Mesendoderm (in vitro differentiated cells): Measurements from ENCODE around the gene LRRC7.

Experiments
- DNase-seq: peaks from one replicate; pipeline ENCODE4 v3.0.0; 2013
- H2AK5ac ChIP-seq: 2 replicates; pipeline ENCODE4 v1.6.1; 2013; ENCODE audit warnings: low read length, inconsistent platforms
- H2BK120ac ChIP-seq: 2 replicates; pipeline ENCODE4 v1.6.1; 2013; ENCODE audit warnings: low read depth, mild to moderate bottlenecking, low read length, moderate library complexity, mixed read lengths
- H2BK15ac ChIP-seq: replicated peaks from 2 replicates; pipeline ENCODE4 v1.6.1; 2013; ENCODE audit warnings: low read depth, mild to moderate bottlenecking, moderate library complexity
- H2BK5ac ChIP-seq: 2 replicates; pipeline ENCODE4 v1.6.1; 2013; ENCODE audit warnings: low read length, inconsistent platforms
- H3K18ac ChIP-seq: 2 replicates; pipeline ENCODE4 v1.6.1; 2013; ENCODE audit warnings: mild to moderate bottlenecking, low read length, mixed read lengths
- H3K23ac ChIP-seq: one replicate; pipeline ENCODE4 v1.6.1; 2013; ENCODE audit warnings: low read length
- H3K27ac ChIP-seq: 2 replicates; pipeline ENCODE4 v1.5.1; 2013; ENCODE audit warnings: low read depth, mild to moderate bottlenecking, inconsistent platforms, low read length, moderate library complexity
- H3K27me3 ChIP-seq: 2 replicates; pipeline ENCODE4 v1.6.1; 2013; ENCODE audit warnings: low read length, control low read depth, mild to moderate bottlenecking, inconsistent platforms; ENCODE audit not compliant: insufficient read depth, poor library complexity
- H3K36me3 ChIP-seq: 2 replicates; pipeline ENCODE4 v1.6.1; 2013; ENCODE audit warnings: low read length, inconsistent platforms; ENCODE audit not compliant: control insufficient read depth, insufficient read depth
- H3K4ac ChIP-seq: one replicate; pipeline ENCODE4 v1.6.1; 2013; ENCODE audit warnings: low read depth, mild to moderate bottlenecking, low read length, moderate library complexity
- H3K4me1 ChIP-seq: 2 replicates; pipeline ENCODE4 v1.6.1; 2013; ENCODE audit warnings: low read depth, low read length, inconsistent platforms; ENCODE audit not compliant: control insufficient read depth
- H3K4me2 ChIP-seq: 2 replicates; pipeline ENCODE4 v1.6.1; 2013; ENCODE audit warnings: low read length
- H3K4me3 ChIP-seq: 2 replicates; pipeline ENCODE4 v1.5.1; 2013; ENCODE audit warnings: mild to moderate bottlenecking, low read length
- H3K56ac ChIP-seq: one replicate; pipeline ENCODE4 v1.6.1; 2013; ENCODE audit warnings: low read length
- H3K79me1 ChIP-seq: 2 replicates; pipeline ENCODE4 v1.6.1; 2013; ENCODE audit warnings: low read length, inconsistent platforms
- H3K79me2 ChIP-seq: 2 replicates; pipeline ENCODE4 v1.6.1; 2013; ENCODE audit warnings: mild to moderate bottlenecking, low read length; ENCODE audit not compliant: control insufficient read depth, insufficient read depth
- H3K9ac ChIP-seq: 2 replicates; pipeline ENCODE4 v1.6.1; 2013; ENCODE audit warnings: low read length, inconsistent platforms
- H4K5ac ChIP-seq: one replicate; pipeline ENCODE4 v1.6.1; 2013; ENCODE audit warnings: low read length
- H4K8ac ChIP-seq: one replicate; pipeline ENCODE4 v1.6.1; 2013; ENCODE audit warnings: low read depth, mild to moderate bottlenecking, control low read depth, low read length, moderate library complexity
- WGBS: extraction: QIAGEN DNeasy Blood & Tissue Kit; methylation state at CpG from one replicate; pipeline ENCODE4 v1.1.7; 2013; ENCODE audit warnings: low lambda C conversion rate, missing lambda C conversion rate; ENCODE audit not compliant: insufficient coverage; ENCODE audit errors: extremely low coverage; 5-methylcytosine and 5-hydroxymethylcytosine counted together

LRRC7 gene

DNA sequence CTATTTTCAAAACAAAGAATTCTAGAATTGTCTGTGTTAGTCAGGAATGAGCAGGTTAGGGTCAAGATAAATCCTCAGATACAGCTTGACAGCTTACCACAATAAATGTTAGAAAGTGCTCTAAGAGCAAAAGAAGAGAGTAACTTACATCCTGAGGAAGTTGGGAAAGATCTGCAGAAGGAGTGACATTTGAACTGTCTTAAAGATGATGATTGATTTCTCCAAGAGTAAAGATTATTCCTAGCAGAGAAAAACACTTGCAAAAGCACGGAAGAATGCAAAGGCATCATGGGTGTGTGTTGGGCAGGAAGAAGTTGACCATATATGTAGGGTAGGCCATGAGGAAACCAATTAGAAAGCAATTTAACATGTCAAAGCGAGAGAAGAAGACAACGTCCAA lies 175.4 kb downstream of the LRRC7 start:
- no CpG with 5 or more reads among the region's 3 CpGs for WGBS
- DNase-seq, result no peak
- Histone ChIP-seq H3K79me1 (no peaks in the 10 kb centered on the region), H3K23ac (no peak overlapping the region), H4K5ac (no peak overlapping the region), H3K79me2 (no peaks in the 10 kb centered on the region), H3K56ac (no peak overlapping the region), H4K8ac (no peak overlapping the region), H3K18ac (no peak overlapping the region), H2BK120ac (no peak overlapping the region), H3K9ac (no peak overlapping the region), H3K36me3 (no peaks in the 10 kb centered on the region), H3K4me2 (no peak overlapping the region), H3K27me3 (no peaks in the 10 kb centered on the region), H3K4ac (no peak overlapping the region), H2BK15ac (no peak overlapping the region), H2AK5ac (no peak overlapping the region), H3K27ac (no peak overlapping the region), H2BK5ac (no peak overlapping the region), H3K4me3 (no peak overlapping the region), H3K4me1 (no peaks in the 10 kb centered on the region)

DNA sequence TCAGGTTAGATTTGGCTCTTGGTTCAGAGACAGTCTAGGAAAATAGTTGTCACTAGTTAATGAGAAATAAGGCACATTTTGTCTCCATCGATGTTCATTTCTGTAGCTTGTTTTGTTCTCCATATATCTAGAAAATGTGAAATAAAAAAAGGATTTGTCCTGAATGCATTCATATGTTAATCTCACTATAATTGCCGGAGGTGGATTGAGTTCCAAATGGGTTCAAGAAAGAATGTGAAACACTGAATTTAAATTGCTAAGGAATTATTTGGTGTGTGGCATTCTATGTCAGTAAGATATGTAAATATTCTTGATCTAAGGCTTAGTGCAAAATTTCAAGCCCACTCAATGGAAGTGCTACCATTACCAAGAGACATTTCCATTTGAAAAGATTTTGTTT lies 176.7 kb downstream of the LRRC7 start:
- H3K79me1 ChIP-seq, result no peaks in the 10 kb centered on the region
- no peaks in the 10 kb centered on the region for H3K79me2 ChIP-seq
- no peak overlapping the region for H2AK5ac ChIP-seq
- no peak overlapping the region for H3K4me3 ChIP-seq
- H2BK15ac ChIP-seq, result no peak overlapping the region
- H3K23ac ChIP-seq, result no peak overlapping the region
- no peak overlapping the region for H3K18ac ChIP-seq
- no peak overlapping the region for H2BK120ac ChIP-seq
- no peak overlapping the region for H4K5ac ChIP-seq
- no peaks in the 10 kb centered on the region for H3K27me3 ChIP-seq
- no peak overlapping the region for H3K4ac ChIP-seq
- H3K27ac ChIP-seq, result no peak overlapping the region
- H3K36me3 ChIP-seq, result no peaks in the 10 kb centered on the region
- H2BK5ac ChIP-seq, result no peak overlapping the region
- no peak overlapping the region for H3K56ac ChIP-seq
- WGBS, result no CpG with 5 or more reads among the region's 2 CpGs
- no peaks in the 10 kb centered on the region for H3K4me1 ChIP-seq
- H4K8ac ChIP-seq, result no peak overlapping the region
- H3K9ac ChIP-seq, result no peak overlapping the region
- no peak for DNase-seq
- H3K4me2 ChIP-seq, result no peak overlapping the region

DNA sequence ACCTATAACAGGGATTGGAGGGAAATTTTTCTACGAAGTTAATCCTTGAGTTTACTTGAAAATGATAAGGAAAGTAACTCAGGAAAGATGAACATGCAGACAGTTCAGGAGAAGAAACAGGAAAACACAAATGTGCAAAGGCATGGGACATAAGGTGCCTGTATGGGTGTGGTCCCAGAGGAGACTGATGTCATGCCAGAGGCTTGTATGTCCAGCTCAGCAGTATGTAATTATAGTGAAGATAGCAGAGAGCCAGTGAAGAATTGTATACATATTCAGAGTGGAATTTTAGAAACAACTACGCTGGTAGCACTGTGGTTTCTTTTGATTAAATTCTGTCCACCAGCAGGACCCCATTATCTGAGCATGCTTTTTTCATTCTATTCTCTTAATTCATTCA lies 179.5 kb downstream of the LRRC7 start:
- H3K79me1 ChIP-seq, result no peaks in the 10 kb centered on the region
- H3K4ac ChIP-seq, result no peak overlapping the region
- no peak overlapping the region for H2BK120ac ChIP-seq
- no peak overlapping the region for H3K56ac ChIP-seq
- no CpG with 5 or more reads among the region's 2 CpGs for WGBS
- no peak overlapping the region for H2BK15ac ChIP-seq
- H3K27ac ChIP-seq, result no peak overlapping the region
- no peak overlapping the region for H3K9ac ChIP-seq
- no peak overlapping the region for H2BK5ac ChIP-seq
- H4K8ac ChIP-seq, result no peak overlapping the region
- H3K4me3 ChIP-seq, result no peak overlapping the region
- DNase-seq, result no peak
- no peaks in the 10 kb centered on the region for H3K4me1 ChIP-seq
- no peak overlapping the region for H3K23ac ChIP-seq
- no peak overlapping the region for H2AK5ac ChIP-seq
- no peak overlapping the region for H4K5ac ChIP-seq
- no peak overlapping the region for H3K4me2 ChIP-seq
- H3K18ac ChIP-seq, result no peak overlapping the region
- H3K79me2 ChIP-seq, result no peaks in the 10 kb centered on the region
- H3K27me3 ChIP-seq, result no peaks in the 10 kb centered on the region
- H3K36me3 ChIP-seq, result no peaks in the 10 kb centered on the region

DNA sequence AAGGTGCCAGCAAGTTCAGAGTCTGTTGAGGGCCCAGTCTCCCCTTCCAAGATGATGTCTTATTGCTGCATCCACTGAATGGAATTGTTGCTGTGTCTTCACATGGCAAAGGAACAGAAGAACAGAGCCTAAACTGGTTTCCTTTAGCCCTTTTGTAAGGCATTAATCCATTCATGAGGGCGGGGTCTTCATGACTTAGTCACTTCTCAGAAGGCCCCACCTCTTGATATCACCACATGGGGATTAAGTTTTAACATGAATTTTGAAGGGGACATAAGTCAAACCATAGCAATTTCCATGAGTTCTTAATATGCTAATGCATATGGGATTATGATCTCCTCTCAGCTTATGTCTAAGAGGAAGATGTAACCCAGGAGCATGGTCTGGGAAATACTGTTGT lies 182.9 kb downstream of the LRRC7 start:
- H2BK120ac ChIP-seq, result no peak overlapping the region
- no peak overlapping the region for H3K4me2 ChIP-seq
- H3K27ac ChIP-seq, result no peak overlapping the region
- no peak overlapping the region for H3K4me3 ChIP-seq
- no peak overlapping the region for H3K56ac ChIP-seq
- H3K4ac ChIP-seq, result no peak overlapping the region
- no CpG with 5 or more reads among the region's 1 CpG for WGBS
- H3K79me2 ChIP-seq, result no peaks in the 10 kb centered on the region
- no peak for DNase-seq
- H3K4me1 ChIP-seq, result no peaks in the 10 kb centered on the region
- H2BK15ac ChIP-seq, result no peak overlapping the region
- no peak overlapping the region for H2BK5ac ChIP-seq
- H3K27me3 ChIP-seq, result no peaks in the 10 kb centered on the region
- H3K36me3 ChIP-seq, result no peaks in the 10 kb centered on the region
- H4K5ac ChIP-seq, result no peak overlapping the region
- no peak overlapping the region for H2AK5ac ChIP-seq
- H3K9ac ChIP-seq, result no peak overlapping the region
- no peak overlapping the region for H3K18ac ChIP-seq
- H3K79me1 ChIP-seq, result no peaks in the 10 kb centered on the region
- H3K23ac ChIP-seq, result no peak overlapping the region
- H4K8ac ChIP-seq, result no peak overlapping the region

DNA sequence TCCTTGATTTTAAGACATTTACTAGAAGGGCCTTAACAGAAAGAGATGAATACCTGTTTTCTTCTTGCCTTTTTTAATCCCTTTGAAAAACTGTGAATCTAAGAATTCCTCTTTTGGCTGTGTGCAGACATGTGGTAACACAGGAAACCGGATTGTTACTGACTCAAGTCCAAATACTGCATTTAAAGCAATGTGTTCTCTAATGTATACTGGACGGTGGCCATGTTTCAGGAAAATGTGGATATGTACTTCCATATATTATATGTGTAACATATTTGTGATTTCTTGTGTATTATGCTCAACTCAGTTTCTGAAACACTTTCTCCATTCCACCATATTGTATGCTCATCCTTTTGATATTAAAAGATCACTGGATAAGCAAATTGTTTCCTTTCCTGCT lies 185.1 kb downstream of the LRRC7 start:
- no peak overlapping the region for H3K4me2 ChIP-seq
- H3K4me1 ChIP-seq, result no peaks in the 10 kb centered on the region
- no peak overlapping the region for H3K56ac ChIP-seq
- no CpG with 5 or more reads among the region's 2 CpGs for WGBS
- H4K5ac ChIP-seq, result no peak overlapping the region
- no peak overlapping the region for H2BK15ac ChIP-seq
- no peaks in the 10 kb centered on the region for H3K36me3 ChIP-seq
- no peak overlapping the region for H3K4ac ChIP-seq
- H2AK5ac ChIP-seq, result no peak overlapping the region
- H3K9ac ChIP-seq, result no peak overlapping the region
- H3K27ac ChIP-seq, result no peak overlapping the region
- H3K4me3 ChIP-seq, result no peak overlapping the region
- no peak overlapping the region for H2BK5ac ChIP-seq
- no peak overlapping the region for H3K18ac ChIP-seq
- no peaks in the 10 kb centered on the region for H3K79me1 ChIP-seq
- DNase-seq, result no peak
- no peaks in the 10 kb centered on the region for H3K27me3 ChIP-seq
- H4K8ac ChIP-seq, result no peak overlapping the region
- no peak overlapping the region for H2BK120ac ChIP-seq
- H3K23ac ChIP-seq, result no peak overlapping the region
- H3K79me2 ChIP-seq, result no peaks in the 10 kb centered on the region

DNA sequence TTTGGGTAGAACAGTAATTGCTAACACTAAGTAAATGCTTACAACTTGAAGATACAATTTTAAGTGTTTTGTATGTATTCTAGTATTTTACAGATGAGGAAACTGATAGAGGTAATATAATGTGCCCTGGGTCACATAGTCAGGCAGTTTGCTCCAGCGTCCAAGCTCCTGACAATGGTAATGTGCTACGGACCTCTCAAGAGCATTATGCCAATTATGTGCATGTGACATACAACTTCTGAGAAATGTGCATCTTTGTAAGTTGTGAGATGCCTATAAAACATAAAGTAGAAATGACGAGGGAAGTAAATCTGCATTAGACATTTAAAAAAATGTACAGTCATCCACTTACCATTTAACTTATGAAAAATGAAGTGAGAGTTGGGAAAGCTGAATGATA lies 186.8 kb downstream of the LRRC7 start:
- H3K27ac ChIP-seq, result no peak overlapping the region
- H2AK5ac ChIP-seq, result no peak overlapping the region
- H3K4me2 ChIP-seq, result no peak overlapping the region
- no peak overlapping the region for H2BK120ac ChIP-seq
- no peaks in the 10 kb centered on the region for H3K4me1 ChIP-seq
- H2BK15ac ChIP-seq, result no peak overlapping the region
- H3K4ac ChIP-seq, result no peak overlapping the region
- H3K56ac ChIP-seq, result no peak overlapping the region
- H4K8ac ChIP-seq, result no peak overlapping the region
- H3K36me3 ChIP-seq, result no peaks in the 10 kb centered on the region
- no peak for DNase-seq
- H4K5ac ChIP-seq, result no peak overlapping the region
- H3K9ac ChIP-seq, result no peak overlapping the region
- H3K27me3 ChIP-seq, result no peaks in the 10 kb centered on the region
- no CpG with 5 or more reads among the region's 3 CpGs for WGBS
- H3K23ac ChIP-seq, result no peak overlapping the region
- H3K79me2 ChIP-seq, result no peaks in the 10 kb centered on the region
- H2BK5ac ChIP-seq, result no peak overlapping the region
- no peak overlapping the region for H3K18ac ChIP-seq
- no peak overlapping the region for H3K4me3 ChIP-seq
- no peaks in the 10 kb centered on the region for H3K79me1 ChIP-seq
